ENCODE results near the gene CWC22. TPM values are rescaled to one million over a fixed set of nuclear protein-coding genes. Genes with fewer than 3 reads are reported as not detected.

CWC22 gene
- total RNA-seq, 1 donor from 2014 or later = 27.5 TPM

- intact Hi-C loops (cut with micrococcal nuclease) = no loop called here
- Mint-ChIP-seq H3K27me3 (no peaks in the 10 kb centered on the region), H3K27ac (no peak overlapping the region), H3K9me3 (no peaks in the 10 kb centered on the region), H3K36me3 (ENCODE audit: low read depth) (peaks cover 29% of the 10 kb centered on the region), H3K4me1 (peaks cover 55% of the 10 kb centered on the region), H3K4me3 (no peak overlapping the region)
- no peak for DNase-seq
- POLR2A ChIA-PET = no interaction called here
- no peak for TF ChIP-seq CTCF (IDR thresholded peaks at IDR 0.05)
- CTCF ChIA-PET = no interaction called here
- no peak for ATAC-seq (ENCODE audit: low read depth)
Measured at GRCh38 chr2:180003073-180003472, 4.0 kb downstream of the CWC22 start.

- POLR2A ChIA-PET = no interaction called here
- ATAC-seq (ENCODE audit: low read depth) (no peak), DNase-seq (no peak)
- CTCF ChIA-PET = no interaction called here
- Mint-ChIP-seq H3K27ac (no peak overlapping the region), H3K4me1 (peaks cover 57% of the 10 kb centered on the region), H3K36me3 (ENCODE audit: low read depth) (peaks cover 33% of the 10 kb centered on the region), H3K27me3 (no peaks in the 10 kb centered on the region), H3K4me3 (no peak overlapping the region), H3K9me3 (no peaks in the 10 kb centered on the region)
- TF ChIP-seq CTCF (IDR thresholded peaks at IDR 0.05) = no peak
- intact Hi-C loops (cut with micrococcal nuclease) = no loop called here
Measured at GRCh38 chr2:180002198-180002770, 4.8 kb downstream of the CWC22 start.

GRCh38 chr2:180001726-180002125, 5.4 kb downstream of the CWC22 start:
- H3K4me1 Mint-ChIP-seq = peaks cover 54% of the 10 kb centered on the region
- no peak overlapping the region for H3K27ac Mint-ChIP-seq
- no peaks in the 10 kb centered on the region for H3K27me3 Mint-ChIP-seq
- intact Hi-C loops (cut with micrococcal nuclease) = no loop called here
- CTCF ChIA-PET = no interaction called here
- no peak overlapping the region for H3K4me3 Mint-ChIP-seq
- peaks cover 28% of the 10 kb centered on the region for H3K36me3 Mint-ChIP-seq (ENCODE audit: low read depth)
- DNase-seq (no peak), ATAC-seq (ENCODE audit: low read depth) (no peak)
- POLR2A ChIA-PET = no interaction called here
- TF ChIP-seq CTCF (IDR thresholded peaks at IDR 0.05) = no peak
- no peaks in the 10 kb centered on the region for H3K9me3 Mint-ChIP-seq

GRCh38 chr2:180000434-180000833, 6.7 kb downstream of the CWC22 start:
- H3K4me3 Mint-ChIP-seq = no peak overlapping the region
- intact Hi-C loops (cut with micrococcal nuclease) = no loop called here
- TF ChIP-seq CTCF (IDR thresholded peaks at IDR 0.05) = no peak

GRCh38 chr2:179999000-179999399, 8.1 kb downstream of the CWC22 start:
- Mint-ChIP-seq H3K9me3 (no peaks in the 10 kb centered on the region), H3K27me3 (no peaks in the 10 kb centered on the region), H3K36me3 (ENCODE audit: low read depth) (peaks cover 28% of the 10 kb centered on the region), H3K4me3 (no peak overlapping the region), H3K27ac (no peak overlapping the region), H3K4me1 (peaks cover 44% of the 10 kb centered on the region)
- ChIA-PET POLR2A (no interaction called here), CTCF (no interaction called here)
- ATAC-seq (ENCODE audit: low read depth) (no peak), DNase-seq (no peak)
- no peak for TF ChIP-seq CTCF (IDR thresholded peaks at IDR 0.05)
- intact Hi-C loops (cut with micrococcal nuclease) = no loop called here

More at GRCh38 chr2:180000434-180000833, 6.7 kb downstream of the CWC22 start:
- Mint-ChIP-seq H3K36me3 (ENCODE audit: low read depth) (peaks cover 26% of the 10 kb centered on the region), H3K27ac (no peak overlapping the region), H3K9me3 (no peaks in the 10 kb centered on the region), H3K27me3 (no peaks in the 10 kb centered on the region), H3K4me1 (peaks cover 53% of the 10 kb centered on the region)
- DNase-seq = no peak
- ChIA-PET CTCF (no interaction called here), POLR2A (no interaction called here)
- ATAC-seq (ENCODE audit: low read depth) = no peak

Measured in activated B cell treated with CpG ODN at 0.5 μM for 24 hours (primary cell).